Prostate gland (tissue), 2 donors: ENCODE measurements around the gene CRB1.

Source experiments
- CTCF ChIP-seq, 4 experiments: fragments of 200-600 bp in 2 of 4; fragments of 450-650 bp in 2 of 4; sonication (generic) in 2 of 4; IDR thresholded peaks; 1 replicate in 3 of 4; 2 replicates in 1 of 4; pipeline ENCODE4 v1.5.1; 2016 to 2019; ENCODE audit warnings: antibody characterized with exemption in 4 of 4, mild to moderate bottlenecking in 2 of 4, moderate library complexity in 2 of 4
- POLR2A ChIP-seq: fragments of 450-650 bp; IDR thresholded peaks from one replicate; pipeline ENCODE4 v1.6.1; 2016; ENCODE audit warnings: antibody characterized with exemption, mild to moderate bottlenecking
- POLR2AphosphoS5 ChIP-seq: sonication (generic); formaldehyde crosslinking; IDR thresholded peaks from one replicate; pipeline ENCODE4 v1.6.1; 2017; ENCODE audit warnings: antibody characterized with exemption

GRCh38 chr1:197331565-197331964 is 63.5 kb downstream of the CRB1 start:
- TF ChIP-seq CTCF (IDR thresholded peaks at IDR 0.05): no peak
- no peak for TF ChIP-seq POLR2AphosphoS5
- no peak for TF ChIP-seq POLR2A
